ENCODE measurements around the gene TLE1.

The TLE1 gene

GRCh38 chr9:81620002-81620390 lies 69.4 kb downstream of the TLE1 start:
- peaks cover 42% of the 10 kb centered on the region for H3K4me1 ChIP-seq (ENCODE audit: insufficient read depth, low read length)
- 94% methylated on average over 5 of the region's 5 CpGs for WGBS
- H3K4me3 ChIP-seq (ENCODE audit: low read length), result no peak overlapping the region
- no peaks in the 10 kb centered on the region for H3K9me3 ChIP-seq (ENCODE audit: insufficient read depth, low read depth, low read length)
- no peak overlapping the region for H3K9ac ChIP-seq (ENCODE audit: low read depth, low read length)
- no peaks in the 10 kb centered on the region for H3K27me3 ChIP-seq (ENCODE audit: insufficient read depth, low read length)
- no peak overlapping the region for H3K27ac ChIP-seq (ENCODE audit: low read depth, low read length)
- H3K36me3 ChIP-seq (ENCODE audit: insufficient read depth, low read length), result peaks cover 52% of the 10 kb centered on the region

GRCh38 chr9:81619353-81620001 lies 69.9 kb downstream of the TLE1 start:
- WGBS, result 96% methylated on average over 3 of the region's 3 CpGs
- H3K36me3 ChIP-seq (ENCODE audit: insufficient read depth, low read length), result peaks cover 56% of the 10 kb centered on the region

GRCh38 chr9:81618923-81619322 lies 70.4 kb downstream of the TLE1 start:
- Histone ChIP-seq H3K36me3 (ENCODE audit: insufficient read depth, low read length) (peaks cover 62% of the 10 kb centered on the region), H3K4me1 (ENCODE audit: insufficient read depth, low read length) (peaks cover 31% of the 10 kb centered on the region)
- WGBS, result 93% methylated on average over 1 of the region's 1 CpG

More at GRCh38 chr9:81619353-81620001, 69.9 kb downstream of the TLE1 start:
- Histone ChIP-seq H3K27ac (ENCODE audit: low read depth, low read length) (no peak overlapping the region), H3K9ac (ENCODE audit: low read depth, low read length) (no peak overlapping the region), H3K4me3 (ENCODE audit: low read length) (no peak overlapping the region), H3K27me3 (ENCODE audit: insufficient read depth, low read length) (no peaks in the 10 kb centered on the region), H3K4me1 (ENCODE audit: insufficient read depth, low read length) (peaks cover 37% of the 10 kb centered on the region), H3K9me3 (ENCODE audit: insufficient read depth, low read depth, low read length) (no peaks in the 10 kb centered on the region)

GRCh38 chr9:81616141-81616540 lies 73.2 kb downstream of the TLE1 start:
- WGBS, result 96% methylated on average over 4 of the region's 4 CpGs
- peaks cover 7% of the 10 kb centered on the region for H3K4me1 ChIP-seq (ENCODE audit: insufficient read depth, low read length)
- H3K36me3 ChIP-seq (ENCODE audit: insufficient read depth, low read length), result peaks cover 88% of the 10 kb centered on the region

More at GRCh38 chr9:81618923-81619322, 70.4 kb downstream of the TLE1 start:
- Histone ChIP-seq H3K27me3 (ENCODE audit: insufficient read depth, low read length) (no peaks in the 10 kb centered on the region), H3K27ac (ENCODE audit: low read depth, low read length) (no peak overlapping the region), H3K9me3 (ENCODE audit: insufficient read depth, low read depth, low read length) (no peaks in the 10 kb centered on the region), H3K9ac (ENCODE audit: low read depth, low read length) (no peak overlapping the region), H3K4me3 (ENCODE audit: low read length) (no peak overlapping the region)

GRCh38 chr9:81614335-81614734 lies 75.0 kb downstream of the TLE1 start:
- no peak overlapping the region for H3K4me3 ChIP-seq (ENCODE audit: low read length)
- H3K4me1 ChIP-seq (ENCODE audit: insufficient read depth, low read length), result peaks cover 5% of the 10 kb centered on the region; the same call in 1 of the 2 replicates
- H3K27ac ChIP-seq (ENCODE audit: low read depth, low read length), result no peak overlapping the region
- H3K9me3 ChIP-seq (ENCODE audit: insufficient read depth, low read depth, low read length), result no peaks in the 10 kb centered on the region
- no peaks in the 10 kb centered on the region for H3K27me3 ChIP-seq (ENCODE audit: insufficient read depth, low read length)
- no peak overlapping the region for H3K9ac ChIP-seq (ENCODE audit: low read depth, low read length)
- WGBS, result 97% methylated on average over 6 of the region's 6 CpGs
- peaks cover 91% of the 10 kb centered on the region for H3K36me3 ChIP-seq (ENCODE audit: insufficient read depth, low read length)

More at GRCh38 chr9:81616141-81616540, 73.2 kb downstream of the TLE1 start:
- H3K9me3 ChIP-seq (ENCODE audit: insufficient read depth, low read depth, low read length), result no peaks in the 10 kb centered on the region
- no peak overlapping the region for H3K27ac ChIP-seq (ENCODE audit: low read depth, low read length)
- H3K4me3 ChIP-seq (ENCODE audit: low read length), result no peak overlapping the region
- H3K9ac ChIP-seq (ENCODE audit: low read depth, low read length), result no peak overlapping the region
- no peaks in the 10 kb centered on the region for H3K27me3 ChIP-seq (ENCODE audit: insufficient read depth, low read length)

GRCh38 chr9:81613002-81613812 lies 76.1 kb downstream of the TLE1 start:
- H3K4me3 ChIP-seq (ENCODE audit: low read length), result no peak overlapping the region
- H3K27me3 ChIP-seq (ENCODE audit: insufficient read depth, low read length), result no peaks in the 10 kb centered on the region
- no peaks in the 10 kb centered on the region for H3K9me3 ChIP-seq (ENCODE audit: insufficient read depth, low read depth, low read length)
- no peak overlapping the region for H3K9ac ChIP-seq (ENCODE audit: low read depth, low read length)
- 96% methylated on average over 23 of the region's 23 CpGs for WGBS
- no peak overlapping the region for H3K27ac ChIP-seq (ENCODE audit: low read depth, low read length)
- peaks cover 89% of the 10 kb centered on the region for H3K36me3 ChIP-seq (ENCODE audit: insufficient read depth, low read length)
- peaks cover 5% of the 10 kb centered on the region; the same call in 1 of the 2 replicates for H3K4me1 ChIP-seq (ENCODE audit: insufficient read depth, low read length)

GRCh38 chr9:81611664-81612063 lies 77.7 kb downstream of the TLE1 start:
- no peak overlapping the region for H3K27ac ChIP-seq (ENCODE audit: low read depth, low read length)
- WGBS, result 97% methylated on average over 23 of the region's 23 CpGs
- H3K36me3 ChIP-seq (ENCODE audit: insufficient read depth, low read length), result peaks cover 94% of the 10 kb centered on the region
- peaks cover 5% of the 10 kb centered on the region; the same call in 1 of the 2 replicates for H3K4me1 ChIP-seq (ENCODE audit: insufficient read depth, low read length)
- no peaks in the 10 kb centered on the region for H3K27me3 ChIP-seq (ENCODE audit: insufficient read depth, low read length)
- no peak overlapping the region for H3K4me3 ChIP-seq (ENCODE audit: low read length)
- H3K9me3 ChIP-seq (ENCODE audit: insufficient read depth, low read depth, low read length), result no peaks in the 10 kb centered on the region
- H3K9ac ChIP-seq (ENCODE audit: low read depth, low read length), result no peak overlapping the region

- H3K27ac ChIP-seq (ENCODE audit: low read depth, low read length), result no peak overlapping the region
- no peak overlapping the region for H3K9ac ChIP-seq (ENCODE audit: low read depth, low read length)
- no peaks in the 10 kb centered on the region for H3K9me3 ChIP-seq (ENCODE audit: insufficient read depth, low read depth, low read length)
- peaks cover 5% of the 10 kb centered on the region; the same call in 1 of the 2 replicates for H3K4me1 ChIP-seq (ENCODE audit: insufficient read depth, low read length)
- WGBS, result 95% methylated on average over 4 of the region's 4 CpGs
- H3K36me3 ChIP-seq (ENCODE audit: insufficient read depth, low read length), result peaks cover 88% of the 10 kb centered on the region
- no peak overlapping the region for H3K4me3 ChIP-seq (ENCODE audit: low read length)
- no peaks in the 10 kb centered on the region for H3K27me3 ChIP-seq (ENCODE audit: insufficient read depth, low read length)
Observed at GRCh38 chr9:81610740-81611107, 78.6 kb downstream of the TLE1 start.

- no peak overlapping the region for H3K4me3 ChIP-seq (ENCODE audit: low read length)
- H3K27me3 ChIP-seq (ENCODE audit: insufficient read depth, low read length), result no peaks in the 10 kb centered on the region
- H3K9ac ChIP-seq (ENCODE audit: low read depth, low read length), result no peak overlapping the region
- H3K27ac ChIP-seq (ENCODE audit: low read depth, low read length), result peak overlapping the region; percentile 49
- WGBS, result 89% methylated on average over 8 of the region's 8 CpGs
- no peaks in the 10 kb centered on the region for H3K9me3 ChIP-seq (ENCODE audit: insufficient read depth, low read depth, low read length)
- H3K36me3 ChIP-seq (ENCODE audit: insufficient read depth, low read length), result peaks cover 84% of the 10 kb centered on the region
- H3K4me1 ChIP-seq (ENCODE audit: insufficient read depth, low read length), result peaks cover 5% of the 10 kb centered on the region; the same call in 1 of the 2 replicates
Observed at GRCh38 chr9:81609782-81610739, 79.3 kb downstream of the TLE1 start.

GRCh38 chr9:81608289-81608657 lies 81.1 kb downstream of the TLE1 start:
- H3K36me3 ChIP-seq (ENCODE audit: insufficient read depth, low read length), result peaks cover 86% of the 10 kb centered on the region
- no peaks in the 10 kb centered on the region for H3K9me3 ChIP-seq (ENCODE audit: insufficient read depth, low read depth, low read length)
- H3K9ac ChIP-seq (ENCODE audit: low read depth, low read length), result no peak overlapping the region
- no peak overlapping the region for H3K27ac ChIP-seq (ENCODE audit: low read depth, low read length)
- 91% methylated on average over 4 of the region's 4 CpGs for WGBS
- no peaks in the 10 kb centered on the region for H3K27me3 ChIP-seq (ENCODE audit: insufficient read depth, low read length)
- H3K4me3 ChIP-seq (ENCODE audit: low read length), result no peak overlapping the region
- H3K4me1 ChIP-seq (ENCODE audit: insufficient read depth, low read length), result peaks cover 5% of the 10 kb centered on the region; the same call in 1 of the 2 replicates

All from HUES64 (cell line).